ENCODE results near the gene IFIT1B.

DNA sequence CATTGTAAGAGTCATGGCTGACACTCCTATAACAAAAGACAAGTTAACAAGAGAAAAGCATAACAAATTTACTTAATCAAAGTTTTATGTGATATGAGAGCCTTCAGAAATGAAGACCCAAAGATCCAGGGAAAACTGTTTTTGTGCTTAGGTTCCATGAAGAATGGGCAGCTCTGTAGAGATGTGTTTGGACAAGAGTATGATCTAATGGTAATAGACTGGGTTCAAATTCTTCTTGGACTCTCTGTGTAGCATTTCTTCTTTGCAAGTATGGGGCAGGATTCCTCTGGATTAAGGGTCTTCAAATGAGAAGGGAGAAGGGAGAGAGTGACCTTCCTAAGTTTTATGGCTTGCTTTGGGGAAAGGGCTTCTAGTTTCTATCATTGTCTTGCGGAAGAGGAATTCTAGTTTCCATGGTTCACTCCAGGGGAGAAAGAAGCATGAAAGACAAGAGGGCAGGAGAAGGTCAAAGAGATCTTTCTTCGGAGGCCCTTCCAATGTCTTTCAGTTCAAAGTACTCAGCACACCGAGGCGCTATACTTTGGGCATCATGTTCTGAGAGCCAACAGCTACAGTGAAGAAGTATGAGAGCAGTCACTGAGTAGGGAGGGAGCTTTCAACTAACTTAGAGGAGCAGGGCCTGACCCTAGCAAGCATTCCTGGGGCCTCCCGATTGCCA, 34.6 kb upstream of the IFIT1B start:
- TF ChIP-seq, protein P1, sequence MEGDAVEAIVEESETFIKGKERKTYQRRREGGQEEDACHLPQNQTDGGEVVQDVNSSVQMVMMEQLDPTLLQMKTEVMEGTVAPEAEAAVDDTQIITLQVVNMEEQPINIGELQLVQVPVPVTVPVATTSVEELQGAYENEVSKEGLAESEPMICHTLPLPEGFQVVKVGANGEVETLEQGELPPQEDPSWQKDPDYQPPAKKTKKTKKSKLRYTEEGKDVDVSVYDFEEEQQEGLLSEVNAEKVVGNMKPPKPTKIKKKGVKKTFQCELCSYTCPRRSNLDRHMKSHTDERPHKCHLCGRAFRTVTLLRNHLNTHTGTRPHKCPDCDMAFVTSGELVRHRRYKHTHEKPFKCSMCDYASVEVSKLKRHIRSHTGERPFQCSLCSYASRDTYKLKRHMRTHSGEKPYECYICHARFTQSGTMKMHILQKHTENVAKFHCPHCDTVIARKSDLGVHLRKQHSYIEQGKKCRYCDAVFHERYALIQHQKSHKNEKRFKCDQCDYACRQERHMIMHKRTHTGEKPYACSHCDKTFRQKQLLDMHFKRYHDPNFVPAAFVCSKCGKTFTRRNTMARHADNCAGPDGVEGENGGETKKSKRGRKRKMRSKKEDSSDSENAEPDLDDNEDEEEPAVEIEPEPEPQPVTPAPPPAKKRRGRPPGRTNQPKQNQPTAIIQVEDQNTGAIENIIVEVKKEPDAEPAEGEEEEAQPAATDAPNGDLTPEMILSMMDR (conservative IDR thresholded peaks at IDR 0.05; ENCODE audit: low read depth, low read length) = no peak
- TF ChIP-seq EZH2 (IDR thresholded peaks at IDR 0.05; ENCODE audit: borderline replicate concordance, low read depth, low read length, poor library complexity, severe bottlenecking) = no peak

Measured in A673 (cell line).